Fibroblast of lung (primary cell): Measurements from ENCODE around the gene APRT. TPM values are rescaled to one million over a fixed set of nuclear protein-coding genes. Genes with fewer than 3 reads are reported as not detected.
A peak's percentile ranks its signal among the peaks of the same experiment; 100 is the strongest.

Experiments
- DNase-seq, 2 donors: peaks; one replicate each; pipeline versions ENCODE4 v3.0.0 to v3.0.0-alpha.2; 2010; ENCODE audit warnings: low read depth in 2 of 2
- H2AFZ ChIP-seq: 2 replicates; pipeline ENCODE4 v1.5.1; 2012; ENCODE audit warnings: low read length, control low read depth, inconsistent platforms
- H3K27ac ChIP-seq: 2 replicates; pipeline ENCODE4 v1.5.1; 2011; ENCODE audit warnings: low read length, control low read depth; ENCODE audit not compliant: insufficient read depth
- H3K27me3 ChIP-seq: 2 replicates; pipeline ENCODE4 v1.5.1; 2011; ENCODE audit warnings: mild to moderate bottlenecking, low read length; ENCODE audit not compliant: control insufficient read depth, insufficient read depth
- H3K36me3 ChIP-seq: 2 replicates; pipeline ENCODE4 v1.5.1; 2011; ENCODE audit warnings: low read length; ENCODE audit not compliant: control insufficient read depth, insufficient read depth
- H3K4me1 ChIP-seq: 2 replicates; pipeline ENCODE4 v1.5.1; 2011; ENCODE audit warnings: low read length; ENCODE audit not compliant: control insufficient read depth, insufficient read depth; ENCODE audit errors: extremely low read depth
- H3K4me2 ChIP-seq: 2 replicates; pipeline ENCODE4 v1.5.1; 2011; ENCODE audit warnings: low read length, control low read depth; ENCODE audit not compliant: insufficient read depth; ENCODE audit errors: extremely low read depth
- H3K4me3 ChIP-seq, 4 experiments: fragments of 200-600 bp in 1 of 4; sonication (generic) in 1 of 4; replicated peaks in 1 of 4; 2 replicates each; pipeline ENCODE4 v1.5.1; 2011 to 2016; ENCODE audit warnings: low read length in 4 of 4, low read depth in 3 of 4, mild to moderate bottlenecking in 3 of 4, control low read depth in 2 of 4, inconsistent platforms in 1 of 4, mixed read lengths in 1 of 4; ENCODE audit not compliant: insufficient read depth in 1 of 4; ENCODE audit errors: control extremely low read depth in 1 of 4
- H3K79me2 ChIP-seq: 2 replicates; pipeline ENCODE4 v1.5.1; 2012; ENCODE audit warnings: mild to moderate bottlenecking, low read length, inconsistent platforms; ENCODE audit not compliant: control insufficient read depth, insufficient read depth
- H3K9ac ChIP-seq: 2 replicates; pipeline ENCODE4 v1.5.1; 2011; ENCODE audit warnings: mild to moderate bottlenecking, low read length, control low read depth; ENCODE audit not compliant: insufficient read depth
- H3K9me3 ChIP-seq: 2 replicates; pipeline ENCODE4 v1.5.1; 2012; ENCODE audit warnings: low read depth, low read length; ENCODE audit not compliant: control insufficient read depth, insufficient read depth
- H4K20me1 ChIP-seq: 2 replicates; pipeline ENCODE4 v1.5.1; 2011; ENCODE audit warnings: low read length; ENCODE audit not compliant: control insufficient read depth, insufficient read depth; ENCODE audit errors: extremely low read depth
- EZH2 ChIP-seq: IDR thresholded peaks from 2 replicates; pipeline ENCODE4 v1.5.1; 2012; ENCODE audit warnings: low read length, control low read depth, mild to moderate bottlenecking; ENCODE audit errors: missing control alignments
- polyA plus RNA-seq, 2 donors: library from polyadenylated mRNA; depleted of rRNA in 1 of 2; stranded (reverse) in 1 of 2; unstranded in 1 of 2; fragments of >200 nt; gene quantifications; 2 replicates each; pipeline ENCODE4 v1.2.1, GENCODE V29; 2011 to 2012; ENCODE audit warnings: missing spikeins in 1 of 2
- total RNA-seq: library from RNA; depleted of rRNA; stranded (reverse); fragments of >200 nt; gene quantifications from 2 replicates; pipeline ENCODE4 v1.2.1, GENCODE V29; 2014
- TF ChIP-seq, protein P1 (sequence below), 2 donors: IDR thresholded peaks in 1 of 2; conservative IDR thresholded peaks in 1 of 2; 1 replicate in 1 of 2; 2 replicates in 1 of 2; pipeline ENCODE4 v1.5.1; 2011 to 2012; ENCODE audit warnings: low read length in 2 of 2, control low read depth in 1 of 2, inconsistent platforms in 1 of 2, low read depth in 1 of 2, mild to moderate bottlenecking in 1 of 2

Gene APRT
- total and polyA plus RNA-seq, 2 donors (not counting 1 experiment from before 2014, with no cell fraction given), result 39.2 to 95.6 TPM

DNA sequence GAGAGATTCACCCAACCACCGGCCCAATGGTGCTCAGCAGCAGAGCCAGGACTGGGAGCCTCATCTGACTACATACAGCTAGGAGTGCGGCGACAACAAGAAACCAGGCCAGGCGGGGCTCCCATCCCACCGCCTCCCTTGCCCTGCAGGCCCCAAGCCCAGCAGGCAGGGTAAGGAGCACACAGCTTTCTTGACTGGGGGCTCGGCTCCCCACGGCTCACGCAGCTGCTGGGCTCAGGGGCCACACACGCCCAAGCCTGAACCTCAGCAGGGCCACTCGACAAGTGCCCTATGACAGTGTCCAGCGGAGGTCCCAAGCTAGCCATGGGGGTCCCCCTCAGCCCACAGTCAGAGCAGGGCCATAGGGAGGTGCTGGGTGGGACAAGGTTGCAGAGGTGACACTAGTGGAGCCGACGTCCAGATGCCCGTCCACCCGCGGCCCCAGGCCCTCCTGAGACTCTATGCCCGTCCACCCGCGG is 40.4 kb downstream of the APRT start:
- peaks cover 86% of the 10 kb centered on the region for H3K79me2 ChIP-seq
- no peak overlapping the region for H2AFZ ChIP-seq
- H3K4me2 ChIP-seq, result peak overlapping the region; percentile 44
- DNase-seq, result no peak
- H3K9ac ChIP-seq, result peak overlapping the region; percentile 46
- TF ChIP-seq, protein P1, sequence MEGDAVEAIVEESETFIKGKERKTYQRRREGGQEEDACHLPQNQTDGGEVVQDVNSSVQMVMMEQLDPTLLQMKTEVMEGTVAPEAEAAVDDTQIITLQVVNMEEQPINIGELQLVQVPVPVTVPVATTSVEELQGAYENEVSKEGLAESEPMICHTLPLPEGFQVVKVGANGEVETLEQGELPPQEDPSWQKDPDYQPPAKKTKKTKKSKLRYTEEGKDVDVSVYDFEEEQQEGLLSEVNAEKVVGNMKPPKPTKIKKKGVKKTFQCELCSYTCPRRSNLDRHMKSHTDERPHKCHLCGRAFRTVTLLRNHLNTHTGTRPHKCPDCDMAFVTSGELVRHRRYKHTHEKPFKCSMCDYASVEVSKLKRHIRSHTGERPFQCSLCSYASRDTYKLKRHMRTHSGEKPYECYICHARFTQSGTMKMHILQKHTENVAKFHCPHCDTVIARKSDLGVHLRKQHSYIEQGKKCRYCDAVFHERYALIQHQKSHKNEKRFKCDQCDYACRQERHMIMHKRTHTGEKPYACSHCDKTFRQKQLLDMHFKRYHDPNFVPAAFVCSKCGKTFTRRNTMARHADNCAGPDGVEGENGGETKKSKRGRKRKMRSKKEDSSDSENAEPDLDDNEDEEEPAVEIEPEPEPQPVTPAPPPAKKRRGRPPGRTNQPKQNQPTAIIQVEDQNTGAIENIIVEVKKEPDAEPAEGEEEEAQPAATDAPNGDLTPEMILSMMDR (conservative IDR thresholded peaks at IDR 0.05 in 1 of 2, IDR thresholded peaks at IDR 0.05 in 1 of 2; ENCODE audit: low read depth in 1 of 2, low read length in 2 of 2), result no peak
- TF ChIP-seq EZH2, result no peak
- H4K20me1 ChIP-seq, result no peaks in the 10 kb centered on the region
- peak overlapping the region in 1 of 4 experiments; percentile 4 for H3K4me3 ChIP-seq
- no peaks in the 10 kb centered on the region for H3K27me3 ChIP-seq
- H3K36me3 ChIP-seq, result peaks cover 3% of the 10 kb centered on the region
- peaks cover 56% of the 10 kb centered on the region for H3K4me1 ChIP-seq
- H3K27ac ChIP-seq, result peak overlapping the region; percentile 69
- H3K9me3 ChIP-seq, result no peaks in the 10 kb centered on the region

DNA sequence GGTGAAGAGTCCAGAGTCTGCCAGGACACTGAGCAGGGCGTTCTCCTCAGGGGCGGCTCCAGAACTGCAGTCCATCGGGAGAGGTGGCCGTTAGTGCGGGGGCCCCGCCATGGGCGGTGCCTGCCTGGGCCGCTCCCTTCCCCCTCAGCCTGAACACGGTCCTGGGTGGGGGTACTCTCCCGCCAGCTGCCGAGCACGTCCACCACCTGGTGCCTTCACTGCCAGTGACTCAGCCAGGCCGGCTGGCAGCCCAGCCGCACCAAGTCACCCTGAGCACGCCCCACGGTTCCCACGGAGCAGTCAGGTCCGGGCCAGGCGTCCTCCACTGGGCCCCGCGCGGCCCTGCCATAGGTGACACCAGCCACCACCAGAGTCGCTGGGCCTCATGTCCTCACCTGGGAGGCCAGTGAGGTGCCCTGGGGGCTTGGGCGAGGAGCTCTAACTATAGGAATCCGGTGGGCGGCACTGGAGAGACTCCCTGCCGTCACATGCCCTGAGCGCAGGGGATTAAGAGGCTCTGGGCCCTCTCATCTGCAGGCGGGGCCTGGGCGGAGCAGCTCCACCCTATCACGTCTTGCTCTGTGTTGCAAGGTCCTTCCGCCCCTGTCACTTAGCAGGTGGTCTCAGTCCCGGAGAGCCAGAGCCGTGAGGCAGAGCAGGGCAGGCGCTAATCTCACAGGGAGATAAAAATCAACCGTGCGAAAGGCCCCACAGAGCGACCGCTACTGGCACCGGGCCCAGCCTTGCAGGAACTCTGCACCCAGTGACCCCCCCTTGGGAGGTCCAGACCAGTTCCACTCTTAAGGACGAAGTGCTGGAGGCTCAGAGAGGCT is 41.1 kb downstream of the APRT start:
- H3K4me3 ChIP-seq, result no peak overlapping the region
- no peak overlapping the region for H3K4me2 ChIP-seq

More for the DNA sequence above, 41.1 kb downstream of the APRT start:
- peak overlapping the region; percentile 52 for H3K9ac ChIP-seq
- peaks cover 3% of the 10 kb centered on the region for H3K36me3 ChIP-seq
- peak overlapping the region; percentile 69 for H3K27ac ChIP-seq
- TF ChIP-seq EZH2, result no peak
- TF ChIP-seq, protein P1 (conservative IDR thresholded peaks at IDR 0.05 in 1 of 2, IDR thresholded peaks at IDR 0.05 in 1 of 2; ENCODE audit: low read depth in 1 of 2, low read length in 2 of 2), result no peak
- DNase-seq, result peak; percentile 88 to 97
- H3K27me3 ChIP-seq, result no peaks in the 10 kb centered on the region
- peaks cover 55% of the 10 kb centered on the region for H3K4me1 ChIP-seq
- no peak overlapping the region for H2AFZ ChIP-seq
- H3K79me2 ChIP-seq, result peaks cover 88% of the 10 kb centered on the region
- no peaks in the 10 kb centered on the region for H3K9me3 ChIP-seq
- H4K20me1 ChIP-seq, result no peaks in the 10 kb centered on the region
